ENCODE data around the gene GALNT18.

GRCh38 chr11:11496879-11497278, 124.9 kb downstream of the GALNT18 start:
- TF ChIP-seq, protein P1, sequence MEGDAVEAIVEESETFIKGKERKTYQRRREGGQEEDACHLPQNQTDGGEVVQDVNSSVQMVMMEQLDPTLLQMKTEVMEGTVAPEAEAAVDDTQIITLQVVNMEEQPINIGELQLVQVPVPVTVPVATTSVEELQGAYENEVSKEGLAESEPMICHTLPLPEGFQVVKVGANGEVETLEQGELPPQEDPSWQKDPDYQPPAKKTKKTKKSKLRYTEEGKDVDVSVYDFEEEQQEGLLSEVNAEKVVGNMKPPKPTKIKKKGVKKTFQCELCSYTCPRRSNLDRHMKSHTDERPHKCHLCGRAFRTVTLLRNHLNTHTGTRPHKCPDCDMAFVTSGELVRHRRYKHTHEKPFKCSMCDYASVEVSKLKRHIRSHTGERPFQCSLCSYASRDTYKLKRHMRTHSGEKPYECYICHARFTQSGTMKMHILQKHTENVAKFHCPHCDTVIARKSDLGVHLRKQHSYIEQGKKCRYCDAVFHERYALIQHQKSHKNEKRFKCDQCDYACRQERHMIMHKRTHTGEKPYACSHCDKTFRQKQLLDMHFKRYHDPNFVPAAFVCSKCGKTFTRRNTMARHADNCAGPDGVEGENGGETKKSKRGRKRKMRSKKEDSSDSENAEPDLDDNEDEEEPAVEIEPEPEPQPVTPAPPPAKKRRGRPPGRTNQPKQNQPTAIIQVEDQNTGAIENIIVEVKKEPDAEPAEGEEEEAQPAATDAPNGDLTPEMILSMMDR (tag by site-specific recombination; IDR thresholded peaks at IDR 0.05) = no peak
- TF ChIP-seq, protein P2, sequence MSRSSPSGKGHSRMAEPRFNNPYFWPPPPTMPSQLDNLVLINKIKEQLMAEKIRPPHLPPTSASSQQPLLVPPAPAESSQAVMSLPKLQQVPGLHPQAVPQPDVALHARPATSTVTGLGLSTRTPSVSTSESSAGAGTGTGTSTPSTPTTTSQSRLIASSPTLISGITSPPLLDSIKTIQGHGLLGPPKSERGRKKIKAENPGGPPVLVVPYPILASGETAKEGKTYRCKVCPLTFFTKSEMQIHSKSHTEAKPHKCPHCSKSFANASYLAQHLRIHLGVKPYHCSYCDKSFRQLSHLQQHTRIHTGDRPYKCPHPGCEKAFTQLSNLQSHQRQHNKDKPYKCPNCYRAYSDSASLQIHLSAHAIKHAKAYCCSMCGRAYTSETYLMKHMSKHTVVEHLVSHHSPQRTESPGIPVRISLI (tag by site-specific recombination; IDR thresholded peaks at IDR 0.05) = no peak
- TF ChIP-seq ZNF548 (tag by site-specific recombination; IDR thresholded peaks at IDR 0.05) (no peak), ZNF549 (tag by site-specific recombination; IDR thresholded peaks at IDR 0.05) (no peak), KLF7 (tag by site-specific recombination; IDR thresholded peaks at IDR 0.05; ENCODE audit: borderline replicate concordance) (no peak), ZNF211 (tag by site-specific recombination; IDR thresholded peaks at IDR 0.05; ENCODE audit: low read depth) (no peak), KLF16 (tag by site-specific recombination; IDR thresholded peaks at IDR 0.05) (no peak)
- TF ChIP-seq, protein P3, sequence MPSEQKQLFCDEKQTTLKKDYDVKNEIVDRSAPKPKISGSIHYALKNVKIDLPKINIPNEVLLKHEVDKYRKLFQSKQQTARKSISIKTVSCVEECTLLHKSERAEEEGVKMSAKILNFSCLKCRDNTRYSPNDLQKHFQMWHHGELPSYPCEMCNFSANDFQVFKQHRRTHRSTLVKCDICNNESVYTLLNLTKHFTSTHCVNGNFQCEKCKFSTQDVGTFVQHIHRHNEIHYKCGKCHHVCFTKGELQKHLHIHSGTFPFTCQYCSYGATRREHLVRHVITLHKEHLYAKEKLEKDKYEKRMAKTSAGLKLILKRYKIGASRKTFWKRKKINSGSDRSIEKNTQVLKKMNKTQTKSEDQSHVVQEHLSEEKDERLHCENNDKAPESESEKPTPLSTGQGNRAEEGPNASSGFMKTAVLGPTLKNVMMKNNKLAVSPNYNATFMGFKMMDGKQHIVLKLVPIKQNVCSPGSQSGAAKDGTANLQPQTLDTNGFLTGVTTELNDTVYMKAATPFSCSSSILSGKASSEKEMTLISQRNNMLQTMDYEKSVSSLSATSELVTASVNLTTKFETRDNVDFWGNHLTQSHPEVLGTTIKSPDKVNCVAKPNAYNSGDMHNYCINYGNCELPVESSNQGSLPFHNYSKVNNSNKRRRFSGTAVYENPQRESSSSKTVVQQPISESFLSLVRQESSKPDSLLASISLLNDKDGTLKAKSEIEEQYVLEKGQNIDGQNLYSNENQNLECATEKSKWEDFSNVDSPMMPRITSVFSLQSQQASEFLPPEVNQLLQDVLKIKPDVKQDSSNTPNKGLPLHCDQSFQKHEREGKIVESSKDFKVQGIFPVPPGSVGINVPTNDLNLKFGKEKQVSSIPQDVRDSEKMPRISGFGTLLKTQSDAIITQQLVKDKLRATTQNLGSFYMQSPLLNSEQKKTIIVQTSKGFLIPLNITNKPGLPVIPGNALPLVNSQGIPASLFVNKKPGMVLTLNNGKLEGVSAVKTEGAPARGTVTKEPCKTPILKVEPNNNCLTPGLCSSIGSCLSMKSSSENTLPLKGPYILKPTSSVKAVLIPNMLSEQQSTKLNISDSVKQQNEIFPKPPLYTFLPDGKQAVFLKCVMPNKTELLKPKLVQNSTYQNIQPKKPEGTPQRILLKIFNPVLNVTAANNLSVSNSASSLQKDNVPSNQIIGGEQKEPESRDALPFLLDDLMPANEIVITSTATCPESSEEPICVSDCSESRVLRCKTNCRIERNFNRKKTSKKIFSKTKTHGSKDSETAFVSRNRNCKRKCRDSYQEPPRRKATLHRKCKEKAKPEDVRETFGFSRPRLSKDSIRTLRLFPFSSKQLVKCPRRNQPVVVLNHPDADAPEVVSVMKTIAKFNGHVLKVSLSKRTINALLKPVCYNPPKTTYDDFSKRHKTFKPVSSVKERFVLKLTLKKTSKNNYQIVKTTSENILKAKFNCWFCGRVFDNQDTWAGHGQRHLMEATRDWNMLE (tag by site-specific recombination; conservative IDR thresholded peaks at IDR 0.05; ENCODE audit: low read depth) = no peak
